Fibroblast of lung (primary cell): ENCODE data around the gene SMAD3.

Experiments used
- EZH2 ChIP-seq: IDR thresholded peaks from 2 replicates; pipeline ENCODE4 v1.5.1; 2012; ENCODE audit warnings: low read length, control low read depth, mild to moderate bottlenecking; ENCODE audit errors: missing control alignments
- TF ChIP-seq, protein P1 (sequence below), 2 donors: IDR thresholded peaks in 1 of 2; conservative IDR thresholded peaks in 1 of 2; 1 replicate in 1 of 2; 2 replicates in 1 of 2; pipeline ENCODE4 v1.5.1; 2011 to 2012; ENCODE audit warnings: low read length in 2 of 2, control low read depth in 1 of 2, inconsistent platforms in 1 of 2, low read depth in 1 of 2, mild to moderate bottlenecking in 1 of 2

DNA sequence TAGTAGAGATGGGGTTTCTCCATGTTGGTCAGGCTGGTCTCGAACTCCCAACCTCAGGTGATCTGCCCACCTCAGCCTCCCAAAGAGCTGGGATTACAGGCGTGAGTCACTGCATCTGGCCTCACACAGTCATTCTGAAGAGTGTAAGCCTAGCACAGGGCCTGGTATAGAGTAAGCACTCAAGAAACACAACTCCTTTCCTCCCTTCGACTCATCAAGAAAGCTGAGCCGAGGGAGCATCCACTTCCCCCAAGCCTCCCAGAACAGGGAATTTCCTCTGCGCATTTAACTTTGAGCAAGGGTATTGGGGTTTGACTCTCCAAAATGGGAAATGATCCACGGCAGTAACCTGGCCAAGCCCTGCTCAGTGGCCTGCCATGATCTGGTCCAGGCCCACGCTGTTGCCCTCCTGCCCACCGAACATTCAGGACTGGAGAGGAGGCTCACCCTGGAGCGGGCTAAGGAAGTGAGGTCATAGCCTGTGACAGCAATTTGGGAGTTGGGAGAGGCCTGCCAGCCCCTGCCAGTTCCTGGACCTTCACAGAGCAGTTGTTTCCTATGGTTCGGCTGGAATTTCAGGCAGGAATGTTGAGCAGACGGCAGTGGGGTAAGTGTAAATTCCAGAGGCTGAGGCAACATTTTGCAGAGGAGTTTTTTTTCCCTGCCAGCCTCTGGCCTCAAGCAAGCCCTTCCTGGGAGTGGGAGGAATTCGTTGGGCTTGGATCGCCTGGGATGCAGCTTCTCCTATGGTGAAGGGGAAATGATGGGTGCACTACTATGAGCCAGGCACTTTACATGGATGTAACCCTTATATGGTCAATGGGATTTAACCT lies 21.2 kb upstream of the SMAD3 start:
- TF ChIP-seq, protein P1, sequence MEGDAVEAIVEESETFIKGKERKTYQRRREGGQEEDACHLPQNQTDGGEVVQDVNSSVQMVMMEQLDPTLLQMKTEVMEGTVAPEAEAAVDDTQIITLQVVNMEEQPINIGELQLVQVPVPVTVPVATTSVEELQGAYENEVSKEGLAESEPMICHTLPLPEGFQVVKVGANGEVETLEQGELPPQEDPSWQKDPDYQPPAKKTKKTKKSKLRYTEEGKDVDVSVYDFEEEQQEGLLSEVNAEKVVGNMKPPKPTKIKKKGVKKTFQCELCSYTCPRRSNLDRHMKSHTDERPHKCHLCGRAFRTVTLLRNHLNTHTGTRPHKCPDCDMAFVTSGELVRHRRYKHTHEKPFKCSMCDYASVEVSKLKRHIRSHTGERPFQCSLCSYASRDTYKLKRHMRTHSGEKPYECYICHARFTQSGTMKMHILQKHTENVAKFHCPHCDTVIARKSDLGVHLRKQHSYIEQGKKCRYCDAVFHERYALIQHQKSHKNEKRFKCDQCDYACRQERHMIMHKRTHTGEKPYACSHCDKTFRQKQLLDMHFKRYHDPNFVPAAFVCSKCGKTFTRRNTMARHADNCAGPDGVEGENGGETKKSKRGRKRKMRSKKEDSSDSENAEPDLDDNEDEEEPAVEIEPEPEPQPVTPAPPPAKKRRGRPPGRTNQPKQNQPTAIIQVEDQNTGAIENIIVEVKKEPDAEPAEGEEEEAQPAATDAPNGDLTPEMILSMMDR (conservative IDR thresholded peaks at IDR 0.05 in 1 of 2, IDR thresholded peaks at IDR 0.05 in 1 of 2; ENCODE audit: low read depth in 1 of 2, low read length in 2 of 2): no peak
- no peak for TF ChIP-seq EZH2
